Testis (tissue), 3 donors: ENCODE results near the gene PLXNA1. TPM values are rescaled to one million over a fixed set of nuclear protein-coding genes. Genes with fewer than 3 reads are reported as not detected.

Experiments
- DNase-seq: peaks from one replicate; pipeline ENCODE4 v3.0.0-alpha.2; 2019
- H3K27ac ChIP-seq, 2 donors: fragments of 200-600 bp; sonication (generic); one replicate each; pipeline ENCODE4 v1.5.1; 2019
- H3K27me3 ChIP-seq: fragments of 200-600 bp; sonication (generic); one replicate; pipeline ENCODE4 v1.5.1; 2019
- H3K36me3 ChIP-seq: fragments of 200-600 bp; sonication (generic); one replicate; pipeline ENCODE4 v1.5.1; 2017; ENCODE audit warnings: low read depth; ENCODE audit errors: missing control alignments
- H3K4me1 ChIP-seq: fragments of 200-600 bp; sonication (generic); one replicate; pipeline ENCODE4 v1.5.1; 2019
- H3K4me3 ChIP-seq, 2 donors: fragments of 200-600 bp; sonication (generic); one replicate each; pipeline ENCODE4 v1.5.1; 2017 to 2019
- H3K9me3 ChIP-seq: fragments of 200-600 bp; sonication (generic); one replicate; pipeline ENCODE4 v1.5.1; 2017
- CTCF ChIP-seq, 3 experiments: fragments of 450-650 bp in 2 of 3; fragments of 200-600 bp in 1 of 3; sonication (generic) in 1 of 3; IDR thresholded peaks; one replicate each; pipeline ENCODE4 v1.5.1; 2016 to 2019; ENCODE audit warnings: antibody characterized with exemption in 3 of 3, mild to moderate bottlenecking in 2 of 3, moderate library complexity in 1 of 3
- POLR2A ChIP-seq: fragments of 450-650 bp; IDR thresholded peaks from one replicate; pipeline ENCODE4 v1.6.1; 2017; ENCODE audit warnings: antibody characterized with exemption, mild to moderate bottlenecking, moderate library complexity
- WGBS, 2 donors: methylation state at CpG; one replicate each; pipeline ENCODE4 v1.1.5; 2018; 5-methylcytosine and 5-hydroxymethylcytosine counted together
- intact Hi-C: fragments of 100-400 bp; cut with DNase I; formaldehyde crosslinking; loops from one replicate; pipeline ENCODE4 v1.15.1; 2023; ENCODE audit warnings: low total_unique reads
- polyA plus RNA-seq: library from polyadenylated mRNA; stranded (reverse); fragments of 350-450 nt; fragmentation: Illumina TruSeq; extraction: RNeasy Lipid Tissue Mini Kit (QIAGEN cat#74804); gene quantifications from one replicate; pipeline ENCODE4 v1.2.3, GENCODE V29; 2014; ENCODE audit warnings: low read depth, low replicate concordance; ENCODE audit not compliant: insufficient read depth
- total RNA-seq, 2 donors: library from RNA; depleted of rRNA; stranded (reverse); fragments of >200 nt; gene quantifications; one replicate each; pipeline ENCODE4 v1.2.3, GENCODE V29; 2016

Gene PLXNA1
- total and polyA plus RNA-seq, 3 donors from 2014 or later = 29.3 to 79.7 (median 65.8) TPM

GRCh38 chr3:126952261-126952982 lies 30.5 kb upstream of the PLXNA1 start:
- Histone ChIP-seq H3K4me1 (no peaks in the 10 kb centered on the region), H3K27me3 (no peaks in the 10 kb centered on the region), H3K4me3 (no peak overlapping the region), H3K36me3 (no peaks in the 10 kb centered on the region), H3K9me3 (no peaks in the 10 kb centered on the region), H3K27ac (no peak overlapping the region)
- 95 to 96% methylated on average over 10 of the region's 10 CpGs for WGBS, 2 donors
- DNase-seq = no peak
- intact Hi-C loops = no loop called here
- no peak for TF ChIP-seq POLR2A
- TF ChIP-seq CTCF (IDR thresholded peaks at IDR 0.05) = no peak

- Histone ChIP-seq H3K36me3 (no peaks in the 10 kb centered on the region), H3K27ac (no peak overlapping the region), H3K4me1 (no peaks in the 10 kb centered on the region), H3K27me3 (no peaks in the 10 kb centered on the region), H3K4me3 (no peak overlapping the region), H3K9me3 (no peaks in the 10 kb centered on the region)
- intact Hi-C loops = no loop called here
- 90 to 95% methylated on average over 3 to 12 of the region's 12 CpGs for WGBS, 2 donors
- DNase-seq = no peak
- TF ChIP-seq CTCF (IDR thresholded peaks at IDR 0.05) = no peak
- no peak for TF ChIP-seq POLR2A
These were observed 29.8 kb upstream of the PLXNA1 start for GRCh38 chr3:126952983-126953660.

- DNase-seq = no peak
- no peaks in the 10 kb centered on the region for H3K4me1 ChIP-seq
- no peaks in the 10 kb centered on the region for H3K9me3 ChIP-seq
- TF ChIP-seq CTCF (IDR thresholded peaks at IDR 0.05) (no peak), POLR2A (no peak)
- no peaks in the 10 kb centered on the region for H3K36me3 ChIP-seq
- no peaks in the 10 kb centered on the region for H3K27me3 ChIP-seq
- WGBS, 2 donors = 91 to 95% methylated on average over 6 to 10 of the region's 10 CpGs
- intact Hi-C loops = no loop called here
- H3K4me3 ChIP-seq = no peak overlapping the region
- H3K27ac ChIP-seq = no peak overlapping the region
These were observed 28.6 kb upstream of the PLXNA1 start for GRCh38 chr3:126954141-126954842.

GRCh38 chr3:126955004-126955790 lies 27.7 kb upstream of the PLXNA1 start:
- TF ChIP-seq CTCF (IDR thresholded peaks at IDR 0.05) (no peak), POLR2A (no peak)
- Histone ChIP-seq H3K4me3 (no peak overlapping the region), H3K36me3 (no peaks in the 10 kb centered on the region), H3K4me1 (peaks cover 1% of the 10 kb centered on the region), H3K27ac (no peak overlapping the region), H3K9me3 (no peaks in the 10 kb centered on the region), H3K27me3 (no peaks in the 10 kb centered on the region)
- DNase-seq = no peak
- intact Hi-C loops = no loop called here
- 95 to 97% methylated on average over 11 to 15 of the region's 15 CpGs for WGBS, 2 donors
